Middle frontal gyrus (tissue), 1 donor: Measurements from ENCODE around the gene MASP2.
"Not testable (repeated sequence)": the region's sequence is repeated elsewhere in the genome, so short reads cannot be mapped to it uniquely, and the experiment has no call there.

ENCODE experiments used
- DNase-seq: peaks from one replicate; pipeline ENCODE4 v3.0.0-alpha.2; 2015; ENCODE audit warnings: low spot score; ENCODE audit errors: extremely low spot score

MASP2 gene

GRCh38 chr1:11046625-11047365 lies at the start of gene MASP2:
MASP2 (minus strand) TSS chr1:11047239; CDS start chr1:11047207, 32 bp downstream.
- no peak for DNase-seq

DNA sequence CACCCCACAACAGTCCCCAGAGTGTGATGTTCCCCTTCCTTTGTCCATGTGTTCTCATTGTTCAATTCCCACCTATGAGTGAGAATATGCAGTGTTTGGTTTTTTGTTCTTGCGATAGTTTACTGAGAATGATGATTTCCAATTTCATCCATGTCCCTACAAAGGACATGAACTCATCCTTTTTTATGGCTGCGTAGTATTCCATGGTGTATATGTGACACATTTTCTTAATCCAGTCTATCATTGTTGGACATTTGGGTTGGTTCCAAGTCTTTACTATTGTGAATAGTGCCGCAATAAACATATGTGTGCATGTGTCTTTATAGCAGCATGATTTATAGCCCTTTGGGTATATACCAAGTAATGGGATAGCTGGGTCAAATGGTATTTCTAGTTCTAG lies 36.7 kb upstream of the MASP2 start:
- not testable (repeated sequence) for DNase-seq

DNA sequence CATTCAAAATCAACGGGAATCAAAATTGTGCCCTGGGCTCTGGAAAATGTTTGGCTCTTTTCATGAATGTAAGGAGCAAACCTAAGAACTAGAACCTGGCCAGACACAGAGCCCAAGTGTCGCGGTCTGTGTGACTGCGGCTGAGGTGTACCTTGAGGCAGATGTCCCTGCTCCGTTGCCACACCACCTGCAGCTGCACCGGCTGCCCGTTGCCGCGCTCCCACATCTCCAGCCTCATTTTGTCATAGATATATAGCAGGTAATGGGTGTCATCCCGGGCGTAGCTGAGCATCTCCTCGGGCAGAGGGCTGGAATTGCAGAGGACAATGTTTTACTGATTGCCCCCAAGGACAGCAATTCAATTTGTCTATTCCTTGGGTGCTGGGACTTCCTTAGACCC lies 33.9 kb upstream of the MASP2 start:
- DNase-seq, result no peak

DNA sequence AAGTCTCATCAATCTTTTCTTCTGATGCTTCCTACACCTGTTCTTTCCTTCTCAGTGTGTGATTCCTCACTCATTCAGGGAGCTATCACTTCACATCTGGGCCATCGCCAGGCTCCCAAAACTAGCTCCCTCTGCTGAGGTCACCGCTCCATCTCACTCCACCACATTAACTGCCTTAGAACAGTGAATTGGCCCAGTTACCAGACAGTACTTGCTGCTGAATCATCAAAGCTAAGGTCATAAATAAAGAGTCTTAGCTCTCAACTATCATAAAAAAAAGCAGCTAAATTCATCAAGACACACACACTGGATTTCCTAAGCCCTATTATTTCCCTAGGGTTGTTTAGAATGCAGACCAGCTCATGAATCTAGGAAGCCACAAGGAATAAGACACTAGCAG lies 31.6 kb upstream of the MASP2 start:
- no peak for DNase-seq

DNA sequence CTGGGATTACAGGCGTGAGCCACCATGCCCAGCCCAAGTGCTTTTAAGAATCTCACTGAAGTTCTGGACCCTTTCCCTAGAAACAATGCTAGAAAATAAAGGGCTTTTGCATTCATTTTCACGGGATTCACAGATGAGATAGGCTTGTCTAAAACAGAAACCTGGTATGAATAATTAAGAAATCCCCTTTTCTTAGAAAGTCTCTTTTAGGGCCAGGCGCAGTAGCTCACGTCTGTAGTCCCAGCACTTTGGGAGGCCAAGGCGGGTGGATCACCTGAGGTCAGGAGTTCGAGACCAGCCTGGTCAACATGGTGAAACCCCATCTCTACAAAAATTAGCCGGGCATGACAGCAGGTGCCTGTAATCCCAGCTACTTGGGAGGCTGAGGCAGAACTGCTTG lies 26.4 kb upstream of the MASP2 start:
- not testable (repeated sequence) for DNase-seq

DNA sequence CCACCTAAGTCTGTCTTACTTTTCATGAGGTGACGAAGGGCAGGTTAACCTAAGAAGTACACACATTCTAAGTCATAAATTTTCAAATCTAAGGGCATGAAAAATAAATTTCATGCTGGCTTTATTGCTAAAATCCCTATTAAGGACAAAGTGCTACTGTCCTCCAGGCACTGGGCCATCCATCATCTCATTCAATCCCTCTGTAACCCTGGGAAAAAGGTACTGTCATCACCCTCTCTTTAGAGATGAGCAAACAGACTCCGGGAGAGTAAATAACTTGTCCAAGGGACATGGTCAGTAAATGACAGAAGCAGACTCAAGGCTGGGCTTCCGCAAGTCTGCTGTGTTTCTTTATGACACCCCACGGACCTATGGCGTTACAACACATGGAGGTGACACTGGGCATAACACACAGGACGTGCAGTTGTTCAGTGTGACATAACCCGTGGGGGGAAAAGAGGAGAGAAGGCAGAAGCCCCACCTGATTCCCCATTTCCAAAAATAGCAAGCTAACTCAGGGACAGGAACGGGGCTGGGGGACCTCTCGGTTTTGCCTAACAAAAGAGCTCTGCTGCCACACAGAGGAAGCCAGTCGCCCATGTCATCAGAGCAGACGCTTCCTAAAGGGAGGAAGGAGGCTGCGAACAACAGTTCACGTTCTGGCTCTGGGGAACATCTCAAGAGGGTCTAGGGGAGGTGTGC lies 25.3 kb upstream of the MASP2 start:
- no peak for DNase-seq

- no peak for DNase-seq
These were observed 24.6 kb upstream of the MASP2 start for GRCh38 chr1:11071463-11072215.

GRCh38 chr1:11070876-11071275 lies 23.8 kb upstream of the MASP2 start:
- no peak for DNase-seq

DNA sequence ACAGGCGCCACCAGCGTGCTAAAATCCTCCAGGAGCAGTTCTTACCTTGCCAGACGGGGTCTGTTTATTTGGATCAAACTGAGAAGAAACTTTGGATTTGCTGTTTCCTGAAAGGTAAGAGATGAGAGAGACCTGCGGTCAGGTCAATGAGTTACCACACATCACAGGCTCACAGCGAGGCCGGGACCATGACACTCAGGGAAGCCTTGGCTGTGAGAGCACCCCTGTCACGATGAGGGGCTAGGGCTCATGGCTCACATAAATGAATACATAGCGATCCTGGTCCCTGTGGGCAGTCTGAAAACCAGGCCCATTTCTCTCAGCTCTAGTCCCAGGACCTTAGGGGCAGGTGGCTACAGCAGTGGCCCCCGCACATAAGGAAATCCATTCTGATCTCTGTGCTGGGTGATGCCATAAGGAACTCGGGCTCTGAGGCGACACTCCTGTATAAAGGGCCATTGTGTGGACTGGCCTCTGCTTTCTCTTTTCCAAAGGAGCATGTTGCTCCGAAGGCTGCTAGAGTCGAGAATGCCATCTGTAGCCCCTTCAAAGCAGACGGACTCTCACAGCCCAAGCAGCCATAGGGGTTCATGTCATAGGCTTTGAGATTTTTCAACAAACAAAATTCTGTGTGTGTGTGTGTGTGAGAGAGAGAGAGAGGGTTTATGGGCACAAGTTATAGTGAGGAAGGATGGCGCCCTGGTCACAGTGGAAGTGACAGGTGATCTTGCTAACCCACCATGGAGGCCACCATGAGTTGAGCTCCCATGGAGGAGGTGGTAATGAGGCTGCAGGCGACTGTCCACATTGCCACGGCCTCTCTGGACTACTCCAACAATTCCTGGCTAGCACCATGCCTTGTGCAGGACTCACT lies 21.8 kb upstream of the MASP2 start:
- DNase-seq, result no peak

DNA sequence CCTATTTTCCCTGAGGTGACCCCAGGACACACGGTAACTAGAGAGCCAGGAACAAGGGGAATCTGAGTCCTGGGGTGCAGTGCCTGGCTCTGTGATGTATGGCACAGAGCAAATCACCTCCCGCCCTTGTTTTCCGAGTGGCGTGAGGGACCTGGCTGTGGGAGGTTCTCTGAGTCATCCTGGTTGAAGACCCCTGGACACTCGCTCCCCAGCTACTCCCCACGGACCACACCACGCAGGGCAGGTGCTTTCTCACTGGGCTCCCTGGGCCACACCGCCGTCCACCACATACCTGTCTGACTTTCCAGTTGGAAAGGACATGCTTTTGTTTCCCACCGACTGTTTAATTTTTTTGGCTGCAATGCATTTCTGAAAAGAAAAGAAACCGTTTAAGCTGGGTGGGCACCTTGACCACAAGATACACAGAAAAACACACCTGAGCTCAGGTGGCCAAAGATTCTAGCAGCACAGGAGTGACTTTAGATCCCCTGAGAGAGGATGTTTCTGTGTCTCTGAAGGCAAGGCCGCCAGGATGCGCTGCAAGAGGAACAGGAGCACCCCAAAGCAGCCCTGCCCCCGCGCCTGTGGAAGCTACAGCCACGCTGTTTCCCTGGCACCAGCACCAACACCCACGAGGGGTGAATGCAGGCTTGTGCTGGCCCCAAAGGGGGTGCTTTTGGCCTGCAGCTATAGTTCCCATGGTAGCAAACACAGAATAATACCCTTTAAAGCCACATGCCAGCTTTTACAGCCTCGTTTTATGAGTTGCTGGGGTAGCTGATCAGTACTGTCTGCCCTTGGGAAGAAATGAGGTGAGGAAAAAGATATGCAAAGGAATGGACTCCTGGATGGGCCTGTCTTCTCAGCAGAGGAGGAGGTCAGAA lies 20.9 kb upstream of the MASP2 start:
- DNase-seq, result no peak

DNA sequence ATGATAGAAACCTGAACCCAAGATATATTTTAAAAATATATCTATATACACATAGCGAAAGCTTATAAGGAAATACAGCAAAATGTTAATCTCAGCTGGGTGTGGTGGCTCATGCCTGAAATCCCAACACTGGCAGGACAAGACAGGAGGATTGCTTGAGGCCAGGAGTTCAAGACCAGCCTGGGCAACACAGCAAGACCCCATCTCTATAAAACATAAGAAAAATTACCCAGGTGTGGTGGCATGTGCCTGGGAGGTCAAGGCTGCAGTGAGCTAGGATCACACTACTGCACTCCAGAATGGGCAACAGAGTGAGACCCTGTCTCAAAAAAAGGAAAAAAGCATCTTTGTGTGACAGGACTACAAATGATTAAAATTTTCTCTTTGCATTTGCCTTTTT lies 18.8 kb upstream of the MASP2 start:
- DNase-seq, result no peak

- no peak for DNase-seq
These were observed 17.9 kb upstream of the MASP2 start for GRCh38 chr1:11064942-11065341.

- DNase-seq, result not testable (repeated sequence)
These were observed 17.0 kb upstream of the MASP2 start for GRCh38 chr1:11063937-11064537.

DNA sequence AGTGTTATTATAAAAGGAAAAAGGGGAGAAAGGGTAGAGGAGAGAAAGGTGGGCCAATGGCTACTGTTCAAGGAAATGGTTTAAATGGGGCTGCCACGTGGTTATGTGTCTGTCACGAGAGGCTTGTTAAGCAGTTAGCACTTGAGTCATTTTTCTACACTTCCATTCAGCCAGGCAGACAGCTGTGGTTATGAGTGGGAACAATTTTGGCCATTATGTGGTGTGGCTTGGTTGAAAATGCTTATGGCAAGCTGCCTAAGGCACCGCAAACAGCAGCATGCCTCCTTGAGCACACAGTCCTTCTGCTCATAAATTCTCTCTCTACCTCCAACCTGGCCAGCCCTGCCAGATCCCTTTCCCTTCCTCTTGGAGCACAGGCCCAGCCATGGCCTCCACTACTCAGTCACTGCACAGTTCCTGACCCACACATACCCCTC lies 15.9 kb upstream of the MASP2 start:
- peak; percentile 20 for DNase-seq

DNA sequence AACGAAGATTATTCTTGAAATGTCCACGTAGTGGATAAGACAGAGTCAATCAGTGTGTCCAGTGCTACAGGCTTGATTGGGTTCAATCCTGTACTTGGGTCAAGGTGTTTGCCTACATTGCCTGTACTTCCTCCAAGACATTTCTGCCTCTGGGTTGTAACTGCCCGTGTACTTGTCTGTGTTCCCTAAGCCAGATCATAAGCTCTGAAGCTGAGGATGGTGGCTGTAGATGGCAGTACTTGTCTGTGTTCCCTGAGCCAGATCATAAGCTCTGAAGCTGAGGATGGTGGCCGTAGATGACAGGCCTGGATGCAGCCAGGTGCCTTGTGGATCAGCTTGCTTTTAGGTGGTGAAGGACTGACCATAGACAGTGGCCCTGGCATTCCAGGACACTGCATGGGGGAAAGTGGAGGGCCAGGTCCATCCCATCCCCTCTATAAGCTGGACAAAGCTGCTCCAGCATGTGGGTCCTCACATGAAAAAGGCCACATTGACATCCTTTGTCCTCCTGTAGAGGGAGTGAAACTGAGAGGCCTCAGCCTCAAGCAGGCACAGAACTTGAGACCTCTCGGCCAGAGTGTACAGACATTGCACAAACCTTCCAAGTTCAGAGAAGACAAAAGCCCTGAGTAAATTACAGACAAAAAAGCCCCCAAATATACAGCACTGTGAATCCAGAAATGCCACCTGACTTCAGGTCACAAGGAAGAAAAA lies 14.8 kb upstream of the MASP2 start:
- DNase-seq, result no peak

- peak; percentile 86 for DNase-seq
These were observed 13.2 kb upstream of the MASP2 start, which contains the start of gene SRM for GRCh38 chr1:11059968-11060830. SRM (minus strand) TSS chr1:11060018; CDS start chr1:11059943, 75 bp downstream.

- no peak for DNase-seq
These were observed 12.3 kb upstream of the MASP2 start for GRCh38 chr1:11059155-11059967.
